Activated CD8-positive, alpha-beta T cell treated with anti-CD3 and anti-CD28 coated beads for 36 hours (primary cell): ENCODE data around the gene PGM2L1. TPM values are rescaled to one million over a fixed set of nuclear protein-coding genes. Genes with fewer than 3 reads are reported as not detected.

ENCODE experiments used
- ATAC-seq: fragments of 200-7000 bp; cut with Tn5 transposase; one replicate; pipeline ENCODE4 v1.10.0; 2021; ENCODE audit warnings: mild to moderate bottlenecking, moderate library complexity
- CTCF ChIA-PET: fragments of 350-600 bp; sonication (Branson Sonifier 250); formaldehyde crosslinking; loops from one replicate; lab custom pipeline; 2021; ENCODE audit warnings: antibody characterized with exemption; lab: Charles Lee
- POLR2A ChIA-PET: fragments of 350-600 bp; sonication (Branson Sonifier 250); formaldehyde crosslinking; loops from one replicate; lab custom pipeline; 2021; ENCODE audit warnings: antibody characterized with exemption; lab: Charles Lee
- DNase-seq: peaks from one replicate; pipeline ENCODE4 v3.0.0-alpha.2; 2020
- H3K27ac Mint-ChIP-seq: one replicate; pipeline ENCODE4 v1.8.0; 2021; ENCODE audit warnings: mild to moderate bottlenecking, mixed read lengths
- H3K27me3 Mint-ChIP-seq: one replicate; pipeline ENCODE4 v1.8.0; 2021; ENCODE audit warnings: mixed read lengths
- H3K36me3 Mint-ChIP-seq: one replicate; pipeline ENCODE4 v1.8.0; 2021; ENCODE audit warnings: low read depth, mixed read lengths
- H3K4me1 Mint-ChIP-seq: one replicate; pipeline ENCODE4 v1.8.0; 2021; ENCODE audit warnings: low read depth, mixed read lengths
- H3K4me3 Mint-ChIP-seq: one replicate; pipeline ENCODE4 v1.8.0; 2021; ENCODE audit warnings: mild to moderate bottlenecking, moderate library complexity, mixed read lengths
- H3K9me3 Mint-ChIP-seq: one replicate; pipeline ENCODE4 v1.8.0; 2021; ENCODE audit warnings: mixed read lengths
- CTCF ChIP-seq: fragments of 200-600 bp; IDR thresholded peaks from one replicate; pipeline ENCODE4 v1.8.0; 2022; ENCODE audit warnings: antibody characterized with exemption, mild to moderate bottlenecking
- intact Hi-C: fragments of 100-400 bp; cut with micrococcal nuclease; formaldehyde crosslinking; loops from one replicate; pipeline ENCODE4 v1.10.0; 2022
- total RNA-seq, 2 experiments: library from RNA; stranded (reverse); gene quantifications; one replicate each; pipeline ENCODE4 v1.2.3, GENCODE V29; 2021

PGM2L1 gene
- total RNA-seq, 2 experiments from 2014 or later: 5.8 to 5.9 TPM

- no peak overlapping the region for H3K27ac Mint-ChIP-seq
- TF ChIP-seq CTCF: no peak
- no peaks in the 10 kb centered on the region for H3K4me1 Mint-ChIP-seq
- no peak for ATAC-seq
- no peaks in the 10 kb centered on the region for H3K27me3 Mint-ChIP-seq
- DNase-seq: no peak
- peaks cover 10% of the 10 kb centered on the region for H3K36me3 Mint-ChIP-seq
- no peak overlapping the region for H3K4me3 Mint-ChIP-seq
- H3K9me3 Mint-ChIP-seq: no peaks in the 10 kb centered on the region
- CTCF ChIA-PET: interaction anchor here (1.4 kb wide), 1 partner anchor 33 kb away, joined by 5 read pairs; no protein-coding TSS in a partner anchor
- POLR2A ChIA-PET: no interaction called here
- intact Hi-C loops: no loop called here
Measured at GRCh38 chr11:74354036-74354435, 44.2 kb downstream of the PGM2L1 start.

- peaks cover 5% of the 10 kb centered on the region for H3K36me3 Mint-ChIP-seq
- ChIA-PET CTCF (no interaction called here), POLR2A (no interaction called here)
- H3K27ac Mint-ChIP-seq: no peak overlapping the region
- no peak overlapping the region for H3K4me3 Mint-ChIP-seq
- no peaks in the 10 kb centered on the region for H3K27me3 Mint-ChIP-seq
- ATAC-seq (no peak), DNase-seq (no peak)
- no peaks in the 10 kb centered on the region for H3K9me3 Mint-ChIP-seq
- TF ChIP-seq CTCF: no peak
- no peaks in the 10 kb centered on the region for H3K4me1 Mint-ChIP-seq
- intact Hi-C loops: no loop called here
Measured at GRCh38 chr11:74347381-74347780, 50.9 kb downstream of the PGM2L1 start.

DNA sequence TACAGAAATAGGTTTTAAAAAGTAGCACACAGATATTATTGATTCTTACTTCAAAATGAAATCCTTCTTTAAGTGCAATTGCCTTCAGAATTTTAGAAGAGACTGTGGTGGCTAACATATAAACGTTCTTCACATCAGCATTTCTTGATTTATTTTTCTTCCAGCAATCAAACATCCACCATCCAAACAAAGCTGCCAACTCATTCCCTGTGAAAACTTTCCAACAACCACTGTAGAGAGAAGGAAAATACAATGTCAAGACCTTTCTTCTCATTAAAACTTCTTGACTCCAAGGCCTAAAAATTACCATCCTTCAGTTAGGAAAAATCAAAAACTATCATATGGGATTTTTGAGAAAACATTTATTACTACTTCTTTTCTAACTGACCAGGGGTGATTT, 52.8 kb downstream of the PGM2L1 start:
- Mint-ChIP-seq H3K4me3 (no peak overlapping the region), H3K36me3 (peaks cover 6% of the 10 kb centered on the region), H3K9me3 (no peaks in the 10 kb centered on the region), H3K4me1 (no peaks in the 10 kb centered on the region), H3K27ac (no peak overlapping the region), H3K27me3 (no peaks in the 10 kb centered on the region)
- intact Hi-C loops: no loop called here
- no peak for ATAC-seq
- DNase-seq: no peak
- CTCF ChIA-PET: no interaction called here
- no peak for TF ChIP-seq CTCF
- POLR2A ChIA-PET: no interaction called here

DNA sequence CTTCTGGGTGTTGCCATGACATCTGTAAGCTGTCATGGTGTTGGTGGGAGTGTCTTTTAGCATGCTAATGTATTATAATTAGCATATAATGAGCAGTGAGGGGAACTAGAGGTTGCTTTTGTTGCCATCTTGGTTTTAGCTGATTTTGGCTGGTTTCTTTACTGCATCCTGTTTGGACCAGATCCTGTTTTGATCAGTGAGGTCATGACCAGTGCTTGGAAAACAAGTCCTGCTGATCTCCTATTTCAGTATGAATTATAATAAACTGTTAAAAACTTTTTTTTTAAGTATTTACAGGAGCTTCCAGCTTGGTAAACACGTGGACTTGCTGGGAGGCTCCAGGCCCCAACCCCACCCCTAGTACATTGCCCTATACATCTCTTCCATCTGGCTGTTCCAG, 56.3 kb downstream of the PGM2L1 start:
- DNase-seq (no peak), ATAC-seq (no peak)
- Mint-ChIP-seq H3K4me3 (no peak overlapping the region), H3K27me3 (no peaks in the 10 kb centered on the region), H3K4me1 (no peaks in the 10 kb centered on the region), H3K9me3 (no peaks in the 10 kb centered on the region), H3K36me3 (peaks cover 9% of the 10 kb centered on the region), H3K27ac (no peak overlapping the region)
- ChIA-PET CTCF (interaction anchor here (1.6 kb wide), 1 partner anchor 21 kb away, joined by 6 read pairs; no protein-coding TSS in a partner anchor), POLR2A (no interaction called here)
- no peak for TF ChIP-seq CTCF
- intact Hi-C loops: no loop called here

GRCh38 chr11:74339619-74340018, 58.6 kb downstream of the PGM2L1 start:
- H3K4me3 Mint-ChIP-seq: no peak overlapping the region
- ATAC-seq: no peak
- no peak for DNase-seq
- no peaks in the 10 kb centered on the region for H3K9me3 Mint-ChIP-seq
- peaks cover 6% of the 10 kb centered on the region for H3K36me3 Mint-ChIP-seq
- H3K27ac Mint-ChIP-seq: no peak overlapping the region
- ChIA-PET CTCF (no interaction called here), POLR2A (no interaction called here)
- H3K27me3 Mint-ChIP-seq: no peaks in the 10 kb centered on the region
- TF ChIP-seq CTCF: no peak
- intact Hi-C loops: no loop called here
- H3K4me1 Mint-ChIP-seq: no peaks in the 10 kb centered on the region
